ENCODE measurements around the gene MLH1.

- no peak for TF ChIP-seq POLR2A (IDR thresholded peaks at IDR 0.05)
- no peak for TF ChIP-seq CTCF (IDR thresholded peaks at IDR 0.05)
- no peak for TF ChIP-seq POLR2AphosphoS5 (IDR thresholded peaks at IDR 0.05)
- TF ChIP-seq EP300 (IDR thresholded peaks at IDR 0.05; ENCODE audit: low read depth): no peak
Measured at GRCh38 chr3:36989005-36989404, 4.3 kb upstream of the MLH1 start.

Data from transverse colon (tissue), 4 donors.